SK-N-SH (cell line): ENCODE data around the gene ARF5.

Experiments used
- CTCF ChIP-seq: fragments of 200-600 bp; sonication (generic); IDR thresholded peaks from 2 replicates; pipeline ENCODE4 v1.6.1; 2017; ENCODE audit warnings: antibody characterized with exemption, mild to moderate bottlenecking, moderate library complexity
- EP300 ChIP-seq, 2 experiments: IDR thresholded peaks; 2 replicates each; pipeline versions ENCODE4 v1.4.0 to v1.6.1; 2012; ENCODE audit warnings: borderline replicate concordance in 1 of 2, low read depth in 1 of 2, low read length in 1 of 2
- FOXJ3 ChIP-seq: sonication (generic); formaldehyde crosslinking; IDR thresholded peaks from 2 replicates; pipeline ENCODE4 v1.5.1; 2020; ENCODE audit warnings: mild to moderate bottlenecking, missing genetic modification reagents
- GABPA ChIP-seq: IDR thresholded peaks from 2 replicates; pipeline ENCODE4 v1.4.0; 2012; ENCODE audit warnings: low read depth, mild to moderate bottlenecking
- MXI1 ChIP-seq: IDR thresholded peaks from 2 replicates; pipeline ENCODE4 v1.6.1; 2012; ENCODE audit warnings: mild to moderate bottlenecking, low read depth, low read length, improper control_type of control experiment
- POLR2AphosphoS5 ChIP-seq: IDR thresholded peaks from 2 replicates; pipeline ENCODE4 v1.6.1; 2012; ENCODE audit warnings: low read depth, low read length
- RAD21 ChIP-seq: IDR thresholded peaks from 2 replicates; pipeline ENCODE4 v1.6.1; 2012; ENCODE audit warnings: mild to moderate bottlenecking, low read length
- REST ChIP-seq: IDR thresholded peaks from 2 replicates; pipeline ENCODE4 v1.6.1; 2012; ENCODE audit warnings: mild to moderate bottlenecking, low read depth, low read length, moderate library complexity

- no peak for TF ChIP-seq CTCF
- no peak for TF ChIP-seq EP300 (IDR thresholded peaks at IDR 0.05; ENCODE audit: borderline replicate concordance in 1 of 2, low read depth in 1 of 2, low read length in 1 of 2)
- no peak for TF ChIP-seq GABPA
- no peak for TF ChIP-seq FOXJ3 (CRISPR knock-in tag)
- no peak for TF ChIP-seq REST
- no peak for TF ChIP-seq POLR2AphosphoS5
- no peak for TF ChIP-seq MXI1
- TF ChIP-seq RAD21: no peak
Observed at GRCh38 chr7:127635659-127636285, 47.6 kb downstream of the ARF5 start.
